NCI-H2171 treated with DMSO at 0.1 percent for 48 hours (cell line): ENCODE data around the gene KDM4B.

ENCODE experiments used
- DNase-seq: peaks from one replicate; lab custom pipeline; 2025; lab: John Stamatoyannopoulos, UW

KDM4B gene

GRCh38 chr19:5050067-5050656 lies 81.2 kb downstream of the KDM4B start:
- peak; percentile 94 for DNase-seq

DNA sequence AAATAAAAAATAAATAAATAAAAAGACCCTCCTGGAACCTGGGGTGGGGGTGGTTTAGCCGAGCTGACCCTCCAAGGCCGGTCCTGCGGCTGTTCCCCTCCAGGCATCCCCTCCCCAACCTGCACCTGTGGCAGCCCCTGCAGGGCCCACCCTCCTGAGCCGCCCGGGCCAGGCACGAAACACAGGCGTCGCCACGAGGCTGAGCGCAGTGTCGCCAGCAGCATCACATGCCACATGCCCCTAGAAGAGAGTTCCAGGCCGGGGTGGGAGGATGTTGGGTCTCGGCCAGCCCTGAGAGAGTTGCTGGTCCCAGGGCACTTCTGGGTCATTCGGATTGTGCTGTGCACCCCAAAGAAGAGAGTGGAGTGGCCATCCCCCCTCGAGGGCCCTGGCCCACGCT lies 82.0 kb downstream of the KDM4B start:
- DNase-seq, result no peak

- DNase-seq, result no peak
These were observed 82.7 kb downstream of the KDM4B start for GRCh38 chr19:5051619-5052018.

DNA sequence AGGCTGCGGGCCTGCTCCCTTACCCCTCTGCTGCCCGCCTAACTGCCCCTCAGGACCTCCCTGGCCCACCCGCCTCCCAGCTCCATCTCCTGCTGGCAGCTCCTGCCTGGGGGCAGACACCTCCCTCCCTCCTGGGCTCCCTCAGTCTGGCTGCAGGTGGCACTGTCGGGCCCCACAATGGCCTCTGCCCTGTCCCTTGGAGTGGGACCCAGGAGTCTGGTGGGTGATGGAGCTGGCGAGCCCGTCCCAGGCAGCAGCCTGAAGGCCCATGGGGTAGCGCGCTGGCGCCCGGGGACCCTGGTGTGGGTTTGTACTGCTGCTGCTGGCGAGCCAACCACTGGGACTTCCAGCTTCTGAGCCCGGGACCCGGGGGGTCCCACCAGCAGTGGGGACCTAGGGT lies 83.6 kb downstream of the KDM4B start:
- no peak for DNase-seq

GRCh38 chr19:5052945-5053485 lies 84.1 kb downstream of the KDM4B start:
- DNase-seq, result no peak

GRCh38 chr19:5053661-5054060 lies 84.7 kb downstream of the KDM4B start:
- DNase-seq, result no peak

- no peak for DNase-seq
These were observed 85.9 kb downstream of the KDM4B start for GRCh38 chr19:5054551-5055456.

GRCh38 chr19:5055457-5055776 lies 86.5 kb downstream of the KDM4B start:
- no peak for DNase-seq

DNA sequence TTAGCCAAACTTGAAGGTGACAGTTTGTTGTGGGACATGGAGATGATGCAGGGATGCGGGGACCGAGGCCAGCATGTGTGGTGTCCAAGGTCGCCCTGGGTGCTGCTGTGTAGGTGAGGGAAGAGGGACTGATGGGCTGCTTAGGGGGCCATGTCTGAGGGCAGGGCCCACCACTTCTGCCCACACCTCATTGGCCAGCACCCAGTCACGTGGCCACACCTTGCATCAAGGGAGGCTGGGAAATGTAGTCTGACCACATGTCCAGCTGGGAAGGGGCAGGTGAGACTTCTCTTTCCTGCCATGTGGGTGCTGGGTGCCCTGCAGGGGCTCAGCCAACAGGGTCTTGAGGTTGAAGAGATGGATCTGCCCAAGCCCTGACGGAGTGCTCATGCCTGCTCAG lies 88.9 kb downstream of the KDM4B start:
- DNase-seq, result no peak

DNA sequence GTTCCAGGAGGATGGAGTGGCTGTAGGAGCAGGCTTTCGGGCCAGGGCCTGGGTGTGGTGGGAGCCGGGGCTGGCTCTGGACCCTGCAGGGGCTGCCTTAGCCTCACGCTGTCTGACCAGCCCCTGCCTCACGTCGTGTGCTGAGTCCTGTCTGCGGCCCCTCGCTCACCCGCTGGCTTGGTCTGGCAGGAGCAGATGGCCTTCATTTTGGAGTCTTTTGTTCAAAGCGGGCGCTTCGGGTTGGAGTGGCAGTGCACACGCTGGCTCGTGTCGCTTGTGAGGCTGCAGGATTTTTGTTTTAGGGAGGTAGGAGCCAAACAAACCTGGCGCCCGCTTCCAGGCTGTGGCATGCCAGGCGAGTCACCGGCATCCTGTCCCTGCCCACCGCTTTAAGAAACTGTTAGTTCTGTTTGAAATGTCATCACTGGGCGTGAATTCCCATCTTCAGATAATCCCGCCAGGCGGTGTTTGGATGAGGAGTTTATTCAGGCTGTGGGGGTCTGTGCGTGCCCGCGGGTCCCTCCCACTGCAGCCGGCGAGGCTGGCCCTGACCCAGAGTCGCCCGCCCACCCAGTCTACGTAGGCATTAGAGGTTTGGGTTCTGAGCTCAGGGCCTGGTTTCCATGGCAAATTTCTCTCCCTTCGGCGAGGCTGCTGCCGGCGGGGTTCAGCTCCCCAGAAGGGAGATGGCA lies 89.8 kb downstream of the KDM4B start:
- DNase-seq, result no peak

DNA sequence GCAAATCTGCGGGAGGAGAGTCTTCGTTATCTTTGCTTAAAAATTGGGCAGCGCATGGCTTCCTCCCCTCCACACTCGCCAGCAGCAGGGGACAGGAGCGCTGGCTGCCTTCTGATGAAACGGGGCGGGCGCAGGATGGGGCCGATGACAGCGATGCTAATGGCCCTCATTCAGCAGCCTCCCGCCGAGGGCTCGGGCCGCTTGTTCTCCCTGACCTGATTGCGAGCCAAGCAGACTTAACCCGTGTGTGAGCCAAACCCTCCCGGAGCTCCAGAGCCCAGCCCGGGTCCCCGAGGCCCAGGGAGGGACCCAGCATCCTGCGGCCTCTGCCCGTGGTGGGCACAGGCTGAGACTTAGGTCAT lies 90.3 kb downstream of the KDM4B start:
- no peak for DNase-seq

DNA sequence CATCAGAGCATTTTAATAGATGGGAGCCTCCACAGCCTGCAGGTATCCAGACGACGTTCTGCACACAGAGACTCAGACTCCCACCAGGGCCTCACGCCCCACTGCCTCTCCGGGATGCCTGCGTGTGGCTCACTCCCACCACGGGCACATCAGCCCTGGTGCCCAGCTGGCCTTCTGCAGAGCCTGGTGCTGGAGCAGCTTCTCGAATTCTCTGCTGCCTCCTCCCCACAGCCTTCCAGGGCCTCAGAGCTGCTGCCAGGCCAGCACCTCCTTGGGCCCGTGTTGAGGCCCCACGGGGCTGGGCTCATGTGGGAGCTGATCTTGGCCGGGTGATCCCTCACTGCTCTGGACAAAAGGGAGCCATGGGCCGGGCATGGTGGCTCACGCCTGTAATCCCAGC lies 90.9 kb downstream of the KDM4B start:
- DNase-seq, result no peak

GRCh38 chr19:5062195-5062594 lies 93.3 kb downstream of the KDM4B start:
- no peak for DNase-seq

GRCh38 chr19:5062799-5063198 lies 93.9 kb downstream of the KDM4B start:
- DNase-seq, result no peak

GRCh38 chr19:5063873-5064645 lies 95.1 kb downstream of the KDM4B start:
- DNase-seq, result no peak

- DNase-seq, result no peak
These were observed 96.0 kb downstream of the KDM4B start for GRCh38 chr19:5064896-5065295.

DNA sequence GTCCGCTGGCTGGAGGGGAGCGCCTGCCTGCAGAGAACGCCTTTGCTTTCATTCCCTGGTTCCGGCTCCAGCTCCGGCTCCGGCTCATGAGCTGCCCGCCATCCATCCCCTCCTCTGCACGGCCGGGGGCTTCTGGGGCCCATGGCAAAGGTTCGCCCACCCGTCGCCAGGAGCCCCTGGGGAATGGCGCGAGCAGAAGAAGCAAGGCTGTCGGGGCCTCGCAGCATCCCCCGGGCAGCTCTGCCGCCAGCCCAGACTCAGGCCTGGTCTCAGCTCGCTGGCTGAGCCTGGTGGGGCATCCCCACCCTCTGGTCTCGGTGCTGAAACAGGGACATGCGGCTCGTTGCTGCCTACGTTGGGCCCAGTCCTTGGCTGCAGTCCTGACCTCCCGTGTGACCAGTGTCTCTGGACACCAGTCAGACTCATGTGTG lies 96.8 kb downstream of the KDM4B start:
- no peak for DNase-seq

DNA sequence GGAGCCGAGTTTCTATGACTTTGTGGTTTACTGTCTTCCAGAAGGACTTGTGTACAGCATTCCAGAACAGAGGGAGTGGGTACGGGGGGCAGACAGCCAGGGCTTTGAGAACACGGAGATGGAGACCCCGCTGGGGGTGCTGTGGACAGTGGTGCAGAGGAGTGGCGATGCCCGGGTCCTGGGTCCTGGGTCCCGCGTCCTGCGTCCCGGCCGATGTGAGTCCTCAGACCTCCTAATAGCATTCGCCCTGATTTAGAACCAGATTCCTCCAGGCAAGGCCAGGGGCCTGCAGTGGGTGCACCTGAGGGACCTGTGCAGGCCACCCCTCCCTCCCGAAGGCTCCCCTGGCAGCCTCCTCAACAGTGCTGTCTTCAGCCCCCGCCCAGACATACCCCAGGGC lies 97.9 kb downstream of the KDM4B start:
- no peak for DNase-seq

- DNase-seq, result no peak
These were observed 98.8 kb downstream of the KDM4B start for GRCh38 chr19:5067678-5068077.

DNA sequence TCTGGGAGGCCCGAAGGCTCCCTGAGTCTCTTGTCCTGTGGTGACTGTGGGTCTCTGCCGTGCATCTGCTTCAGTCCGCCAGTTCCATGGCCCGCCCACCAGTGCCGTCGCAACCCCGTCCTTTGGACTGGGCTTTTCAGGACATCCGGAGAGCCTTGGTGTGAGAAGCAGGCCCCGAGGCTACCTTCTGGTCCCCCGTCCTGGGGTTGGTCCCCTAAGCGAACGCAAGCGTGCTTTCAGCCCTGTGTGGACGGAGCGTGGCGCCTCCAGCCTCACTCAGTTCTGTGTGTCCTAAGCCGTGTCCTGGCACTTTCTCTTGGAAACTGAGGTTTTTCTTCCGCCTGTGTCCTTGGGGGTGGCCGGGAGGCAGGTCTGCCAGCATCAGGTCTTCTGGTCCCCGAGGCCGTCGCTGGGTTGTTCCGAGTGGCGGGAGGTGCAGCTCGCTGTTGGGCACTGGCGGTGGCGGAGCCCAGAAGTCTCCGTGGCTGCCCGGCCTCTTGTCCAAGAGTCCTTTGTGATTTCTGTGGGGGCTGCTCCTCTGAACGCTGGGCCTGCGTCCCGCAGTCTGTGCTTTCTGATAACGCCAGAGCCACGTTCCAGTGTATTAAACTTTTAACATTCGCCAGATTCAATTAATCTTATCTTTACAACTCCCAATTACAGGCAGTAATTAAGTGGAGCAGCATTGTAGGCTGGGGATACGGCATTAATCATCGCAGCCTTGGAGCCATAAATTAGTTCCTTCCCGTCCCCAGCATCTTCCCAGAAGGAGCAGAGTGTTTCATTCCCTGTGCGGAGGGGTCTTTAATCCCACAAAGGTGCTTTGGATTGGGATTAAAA lies 99.5 kb downstream of the KDM4B start:
- no peak for DNase-seq

DNA sequence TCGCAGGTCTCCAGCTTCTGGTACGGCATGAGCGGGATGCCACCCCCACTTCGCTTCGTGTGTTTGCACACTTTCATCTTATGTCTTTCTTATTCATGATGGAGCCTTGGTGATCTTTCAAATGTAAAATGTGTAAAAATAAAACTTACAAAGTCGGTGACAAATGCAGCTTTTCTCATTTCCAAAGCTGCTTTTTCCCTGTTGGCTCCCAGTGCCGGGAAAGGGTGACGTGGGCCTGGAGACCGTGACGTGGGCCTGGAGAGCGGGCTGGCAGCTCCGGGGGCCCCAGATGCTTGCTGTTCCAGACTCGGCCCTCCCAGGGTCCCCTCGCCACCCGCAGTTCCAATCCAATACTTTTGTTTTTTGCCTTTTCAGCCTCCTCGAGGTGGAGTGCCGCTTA lies 101.4 kb downstream of the KDM4B start:
- DNase-seq, result no peak
